Suprapubic skin (tissue), 3 donors: ENCODE data around the gene HNRNPA1.

Source experiments
- CTCF ChIP-seq, 2 donors: fragments of 200-600 bp in 1 of 2; fragments of 450-650 bp in 1 of 2; sonication (generic) in 1 of 2; IDR thresholded peaks; one replicate each; pipeline ENCODE4 v1.5.1; 2016 to 2019; ENCODE audit warnings: antibody characterized with exemption in 2 of 2, mild to moderate bottlenecking in 1 of 2, moderate library complexity in 1 of 2
- POLR2A ChIP-seq, 2 donors: fragments of 450-650 bp; IDR thresholded peaks; one replicate each; pipeline ENCODE4 v1.6.1; 2017; ENCODE audit warnings: antibody characterized with exemption in 2 of 2, mild to moderate bottlenecking in 2 of 2, moderate library complexity in 2 of 2

GRCh38 chr12:54246011-54246641, 34.4 kb upstream of the HNRNPA1 start:
- TF ChIP-seq CTCF (IDR thresholded peaks at IDR 0.05) = no peak
- no peak for TF ChIP-seq POLR2A (IDR thresholded peaks at IDR 0.05)
